ENCODE data around the gene DICER1. TPM values are rescaled to one million over a fixed set of nuclear protein-coding genes. Genes with fewer than 3 reads are reported as not detected.

The DICER1 gene
- total RNA-seq, 2 donors from 2014 or later = 47.7 to 85.0 TPM

DNA sequence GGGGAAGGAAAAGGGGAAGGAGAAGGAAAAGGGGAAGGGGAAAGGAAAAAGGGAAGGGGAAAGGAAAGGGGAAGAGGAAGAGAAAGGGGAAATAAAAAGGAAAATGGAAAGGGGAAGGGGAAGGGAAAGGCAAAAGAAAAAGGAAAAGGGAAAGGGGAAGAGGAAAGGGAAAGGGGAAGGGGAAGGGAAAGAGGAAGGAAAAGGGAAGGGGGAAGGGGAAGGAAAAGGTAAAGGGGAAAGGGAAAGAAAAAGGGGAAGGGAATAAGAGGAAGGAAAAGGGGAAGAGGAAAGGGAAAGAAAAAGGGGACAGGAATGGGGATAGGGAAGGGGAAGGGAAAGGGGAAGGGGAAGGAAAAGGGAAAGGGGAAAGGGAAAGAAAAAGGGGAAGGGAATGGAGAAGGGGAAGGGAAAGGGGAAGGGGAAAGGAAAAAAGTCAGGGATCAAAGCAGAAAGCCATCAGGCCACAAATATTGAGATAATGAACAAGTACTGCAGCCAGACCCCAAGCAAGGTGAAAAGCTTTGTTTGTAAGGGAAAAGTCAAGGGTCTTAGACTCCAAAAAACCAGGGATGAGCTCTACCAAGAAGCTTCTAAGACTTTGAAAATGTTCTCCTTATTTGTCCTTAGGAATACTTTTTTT is 20.0 kb downstream of the DICER1 start:
- no peaks in the 10 kb centered on the region for H3K27me3 ChIP-seq
- H3K4me3 ChIP-seq = no peak overlapping the region
- no peak for TF ChIP-seq POLR2A (IDR thresholded peaks at IDR 0.05)
- TF ChIP-seq, protein P1, sequence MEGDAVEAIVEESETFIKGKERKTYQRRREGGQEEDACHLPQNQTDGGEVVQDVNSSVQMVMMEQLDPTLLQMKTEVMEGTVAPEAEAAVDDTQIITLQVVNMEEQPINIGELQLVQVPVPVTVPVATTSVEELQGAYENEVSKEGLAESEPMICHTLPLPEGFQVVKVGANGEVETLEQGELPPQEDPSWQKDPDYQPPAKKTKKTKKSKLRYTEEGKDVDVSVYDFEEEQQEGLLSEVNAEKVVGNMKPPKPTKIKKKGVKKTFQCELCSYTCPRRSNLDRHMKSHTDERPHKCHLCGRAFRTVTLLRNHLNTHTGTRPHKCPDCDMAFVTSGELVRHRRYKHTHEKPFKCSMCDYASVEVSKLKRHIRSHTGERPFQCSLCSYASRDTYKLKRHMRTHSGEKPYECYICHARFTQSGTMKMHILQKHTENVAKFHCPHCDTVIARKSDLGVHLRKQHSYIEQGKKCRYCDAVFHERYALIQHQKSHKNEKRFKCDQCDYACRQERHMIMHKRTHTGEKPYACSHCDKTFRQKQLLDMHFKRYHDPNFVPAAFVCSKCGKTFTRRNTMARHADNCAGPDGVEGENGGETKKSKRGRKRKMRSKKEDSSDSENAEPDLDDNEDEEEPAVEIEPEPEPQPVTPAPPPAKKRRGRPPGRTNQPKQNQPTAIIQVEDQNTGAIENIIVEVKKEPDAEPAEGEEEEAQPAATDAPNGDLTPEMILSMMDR (IDR thresholded peaks at IDR 0.05) = no peak
- ATAC-seq (no peak), DNase-seq (no peak)
- no peaks in the 10 kb centered on the region for H3K9me3 ChIP-seq
- H3K27ac ChIP-seq = peak overlapping the region in 3 of 4 donors; percentile 29 to 65 (median 51)
- peaks cover 62% of the 10 kb centered on the region for H3K4me1 ChIP-seq
- no peaks in the 10 kb centered on the region for H3K36me3 ChIP-seq (replicated peaks in 1 of 2; ENCODE audit: insufficient read depth in 1 of 2, low read depth in 2 of 2)
- intact Hi-C loops (cut with DNase I) = no loop called here

DNA sequence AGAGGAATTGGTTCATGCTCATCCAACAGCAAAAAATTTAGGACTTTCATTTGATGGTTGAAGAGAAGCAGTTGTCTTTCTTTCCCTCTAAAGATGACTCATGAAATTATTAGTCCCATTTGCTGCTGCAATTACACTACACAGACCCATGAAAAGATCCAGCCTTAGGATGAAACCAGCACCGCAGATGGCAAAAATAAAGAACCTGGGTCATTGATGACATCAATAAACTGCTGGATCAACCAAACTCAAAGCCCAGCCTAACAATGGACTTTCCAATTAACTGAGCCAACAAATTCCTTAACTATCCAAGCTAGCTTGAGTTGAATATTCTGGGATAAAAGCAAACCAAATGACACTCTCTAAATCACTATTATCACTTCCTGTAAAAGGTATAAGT is 20.7 kb downstream of the DICER1 start:
- H3K36me3 ChIP-seq (replicated peaks in 1 of 2; ENCODE audit: insufficient read depth in 1 of 2, low read depth in 2 of 2) = no peaks in the 10 kb centered on the region
- no peak for TF ChIP-seq POLR2A (IDR thresholded peaks at IDR 0.05)
- TF ChIP-seq, protein P1 (IDR thresholded peaks at IDR 0.05) = no peak
- no peak for DNase-seq
- no peaks in the 10 kb centered on the region for H3K27me3 ChIP-seq
- no peak overlapping the region for H3K27ac ChIP-seq
- intact Hi-C loops (cut with DNase I) = no loop called here
- peaks cover 57% of the 10 kb centered on the region for H3K4me1 ChIP-seq
- H3K9me3 ChIP-seq = no peaks in the 10 kb centered on the region
- 71 to 96% methylated on average over 1 of the region's 1 CpG for WGBS, 2 donors
- ATAC-seq = peak; percentile 21
- H3K4me3 ChIP-seq = no peak overlapping the region

DNA sequence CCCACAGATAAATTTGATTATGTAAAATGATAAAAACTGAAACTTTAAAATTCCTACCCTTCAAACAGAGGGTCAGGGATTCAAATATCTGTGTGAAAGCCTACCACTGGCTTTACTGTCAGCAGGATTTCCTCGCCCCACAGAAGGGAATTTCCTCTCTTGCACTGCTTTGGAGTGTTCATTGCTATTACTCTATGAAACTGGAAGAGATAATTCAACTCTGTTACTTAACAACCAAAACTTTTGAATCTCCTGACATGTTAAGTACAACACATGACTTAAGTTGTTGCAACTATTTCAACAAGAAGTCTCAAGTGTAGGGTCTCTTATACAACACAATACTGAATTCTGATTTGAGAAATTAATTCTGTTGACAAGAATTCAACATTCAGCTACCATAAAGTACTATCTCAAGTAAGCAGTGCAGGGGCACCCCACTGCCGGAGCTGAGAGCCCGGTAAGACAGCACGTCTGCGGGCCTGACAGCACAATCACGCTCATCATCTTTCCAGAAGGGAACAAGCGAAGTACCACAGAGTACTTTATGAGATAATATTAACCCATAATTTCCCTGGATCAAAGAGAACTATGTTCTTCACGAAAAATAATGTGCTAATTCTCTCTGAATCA is 22.9 kb downstream of the DICER1 start:
- WGBS, 2 donors = 90 to 93% methylated on average over 8 of the region's 8 CpGs
- no peaks in the 10 kb centered on the region for H3K36me3 ChIP-seq (replicated peaks in 1 of 2; ENCODE audit: insufficient read depth in 1 of 2, low read depth in 2 of 2)
- no peak for ATAC-seq

DNA sequence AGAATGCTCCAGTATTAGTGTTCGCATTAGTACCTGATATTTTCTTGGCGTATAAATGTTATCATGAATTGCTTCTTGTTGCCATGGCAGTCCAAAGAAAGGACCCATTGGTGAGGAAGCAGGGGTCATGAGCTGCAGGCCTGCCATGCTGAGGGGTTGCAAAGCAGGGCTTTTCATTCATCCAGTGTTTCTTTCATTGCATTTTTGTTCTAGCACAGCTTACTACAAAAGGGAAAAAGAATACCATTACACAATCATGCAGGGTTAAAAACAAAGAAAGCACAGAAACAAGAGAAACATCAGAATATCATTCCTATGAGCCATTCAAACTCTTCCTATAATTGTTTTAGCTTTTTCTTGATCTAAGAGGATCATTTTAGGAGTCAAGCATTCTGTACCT is 24.0 kb downstream of the DICER1 start:
- Histone ChIP-seq H3K4me1 (peaks cover 50% of the 10 kb centered on the region), H3K4me3 (no peak overlapping the region), H3K27me3 (no peaks in the 10 kb centered on the region), H3K9me3 (no peaks in the 10 kb centered on the region), H3K36me3 (replicated peaks in 1 of 2; ENCODE audit: insufficient read depth in 1 of 2, low read depth in 2 of 2) (no peaks in the 10 kb centered on the region), H3K27ac (no peak overlapping the region)
- intact Hi-C loops (cut with DNase I) = no loop called here
- WGBS, 2 donors = 87% methylated on average over 2 of the region's 2 CpGs
- no peak for ATAC-seq
- TF ChIP-seq, protein P1 (IDR thresholded peaks at IDR 0.05) = no peak
- TF ChIP-seq POLR2A (IDR thresholded peaks at IDR 0.05) = no peak
- DNase-seq = no peak

More for the DNA sequence above, 22.9 kb downstream of the DICER1 start:
- H3K27me3 ChIP-seq = no peaks in the 10 kb centered on the region
- no peaks in the 10 kb centered on the region for H3K9me3 ChIP-seq
- no peak overlapping the region for H3K4me3 ChIP-seq
- intact Hi-C loops (cut with DNase I) = no loop called here
- DNase-seq = no peak
- TF ChIP-seq, protein P1 (IDR thresholded peaks at IDR 0.05) = no peak
- TF ChIP-seq POLR2A (IDR thresholded peaks at IDR 0.05) = no peak
- H3K27ac ChIP-seq = peak overlapping the region in 1 of 4 donors; percentile 24
- peaks cover 42% of the 10 kb centered on the region for H3K4me1 ChIP-seq

DNA sequence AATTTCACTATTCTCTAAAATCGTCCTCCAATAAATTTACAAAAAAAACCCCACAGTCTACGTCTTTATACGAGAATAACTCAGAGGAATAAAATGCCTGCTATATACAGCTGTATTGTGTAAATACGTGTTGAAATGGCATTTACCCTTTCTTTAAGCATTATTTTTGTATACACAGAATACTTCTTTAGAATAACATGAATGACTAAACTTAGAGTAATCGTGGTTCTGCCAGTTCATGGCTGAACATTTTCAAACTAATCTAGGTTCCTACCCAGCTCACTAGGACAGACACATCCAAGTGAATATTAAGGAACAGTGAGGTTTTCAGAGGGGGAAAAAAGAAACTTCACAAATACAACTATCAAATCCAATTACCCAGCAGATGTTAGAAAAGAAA is 24.6 kb downstream of the DICER1 start:
- Histone ChIP-seq H3K27ac (no peak overlapping the region), H3K9me3 (no peaks in the 10 kb centered on the region), H3K36me3 (replicated peaks in 1 of 2; ENCODE audit: insufficient read depth in 1 of 2, low read depth in 2 of 2) (no peaks in the 10 kb centered on the region), H3K4me3 (no peak overlapping the region), H3K4me1 (peaks cover 51% of the 10 kb centered on the region), H3K27me3 (no peaks in the 10 kb centered on the region)
- TF ChIP-seq, protein P1 (IDR thresholded peaks at IDR 0.05) = no peak
- TF ChIP-seq POLR2A (IDR thresholded peaks at IDR 0.05) = no peak
- intact Hi-C loops (cut with DNase I) = no loop called here
- WGBS, 2 donors = 88 to 89% methylated on average over 5 of the region's 5 CpGs
- DNase-seq (no peak), ATAC-seq (no peak)
